Brain pericyte (primary cell): Measurements from ENCODE around the gene KSR2.

ENCODE experiments used
- DNase-seq: peaks from one replicate; pipeline ENCODE4 v3.0.0-alpha.2; 2012; ENCODE audit warnings: low read depth, low spot score

Gene KSR2

GRCh38 chr12:117580718-117581062, 388.1 kb downstream of the KSR2 start:
- no peak for DNase-seq

GRCh38 chr12:117580015-117580717, 388.6 kb downstream of the KSR2 start:
- no peak for DNase-seq

GRCh38 chr12:117577122-117577657, 391.6 kb downstream of the KSR2 start:
- DNase-seq = no peak

- no peak for DNase-seq
These were observed 392.7 kb downstream of the KSR2 start for GRCh38 chr12:117576053-117576452.

- no peak for DNase-seq
These were observed 394.1 kb downstream of the KSR2 start for GRCh38 chr12:117574655-117575054.

- DNase-seq = no peak
These were observed 396.0 kb downstream of the KSR2 start for GRCh38 chr12:117572755-117573154.

GRCh38 chr12:117571321-117571720, 397.5 kb downstream of the KSR2 start:
- DNase-seq = no peak

- no peak for DNase-seq
These were observed 398.2 kb downstream of the KSR2 start for GRCh38 chr12:117570608-117571007.

GRCh38 chr12:117567644-117568216, 401.1 kb downstream of the KSR2 start:
- no peak for DNase-seq

- DNase-seq = no peak
These were observed 403.9 kb downstream of the KSR2 start for GRCh38 chr12:117564881-117565280.

GRCh38 chr12:117563706-117564105, 405.1 kb downstream of the KSR2 start:
- DNase-seq = no peak

- DNase-seq = no peak
These were observed 405.8 kb downstream of the KSR2 start for GRCh38 chr12:117563007-117563406.

GRCh38 chr12:117561990-117562389, 406.8 kb downstream of the KSR2 start:
- DNase-seq = no peak

GRCh38 chr12:117559978-117560377, 408.8 kb downstream of the KSR2 start:
- no peak for DNase-seq

GRCh38 chr12:117555889-117556288, 412.9 kb downstream of the KSR2 start:
- DNase-seq = no peak

GRCh38 chr12:117552971-117553370, 415.8 kb downstream of the KSR2 start:
- DNase-seq = no peak

- no peak for DNase-seq
These were observed 417.1 kb downstream of the KSR2 start for GRCh38 chr12:117551665-117552064.

- DNase-seq = no peak
These were observed 421.6 kb downstream of the KSR2 start for GRCh38 chr12:117547209-117547608.

GRCh38 chr12:117545216-117545615, 423.6 kb downstream of the KSR2 start:
- no peak for DNase-seq

GRCh38 chr12:117540011-117540410, 428.8 kb downstream of the KSR2 start:
- no peak for DNase-seq

GRCh38 chr12:117538926-117539325, 429.9 kb downstream of the KSR2 start:
- no peak for DNase-seq

GRCh38 chr12:117538032-117538690, 430.6 kb downstream of the KSR2 start:
- DNase-seq = no peak

- no peak for DNase-seq
These were observed 435.1 kb downstream of the KSR2 start for GRCh38 chr12:117533687-117534086.
